A549 treated with AZD9567 at 1 μM for 4 hours (cell line): Measurements from ENCODE around the gene FBXL22. TPM values are rescaled to one million over a fixed set of nuclear protein-coding genes. Genes with fewer than 3 reads are reported as not detected.

ENCODE experiments used
- total RNA-seq: library from RNA; stranded (reverse); fragments of 200-300 nt; extraction: Qiagen RNA extraction; gene quantifications from 5 replicates; pipeline ENCODE4 v1.2.3, GENCODE V29; 2022; ENCODE audit not compliant: insufficient read depth

Gene FBXL22, protein sequence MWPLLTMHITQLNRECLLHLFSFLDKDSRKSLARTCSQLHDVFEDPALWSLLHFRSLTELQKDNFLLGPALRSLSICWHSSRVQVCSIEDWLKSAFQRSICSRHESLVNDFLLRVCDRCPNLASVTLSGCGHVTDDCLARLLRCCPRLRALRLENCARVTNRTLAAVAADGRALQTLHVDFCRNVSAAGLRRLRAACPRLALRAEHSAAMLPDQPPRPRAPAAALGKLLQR
- total RNA-seq: 0.16 to 0.34 TPM (median 0.22 TPM) in 4 of 5 replicates, not detected in the other

DNA sequence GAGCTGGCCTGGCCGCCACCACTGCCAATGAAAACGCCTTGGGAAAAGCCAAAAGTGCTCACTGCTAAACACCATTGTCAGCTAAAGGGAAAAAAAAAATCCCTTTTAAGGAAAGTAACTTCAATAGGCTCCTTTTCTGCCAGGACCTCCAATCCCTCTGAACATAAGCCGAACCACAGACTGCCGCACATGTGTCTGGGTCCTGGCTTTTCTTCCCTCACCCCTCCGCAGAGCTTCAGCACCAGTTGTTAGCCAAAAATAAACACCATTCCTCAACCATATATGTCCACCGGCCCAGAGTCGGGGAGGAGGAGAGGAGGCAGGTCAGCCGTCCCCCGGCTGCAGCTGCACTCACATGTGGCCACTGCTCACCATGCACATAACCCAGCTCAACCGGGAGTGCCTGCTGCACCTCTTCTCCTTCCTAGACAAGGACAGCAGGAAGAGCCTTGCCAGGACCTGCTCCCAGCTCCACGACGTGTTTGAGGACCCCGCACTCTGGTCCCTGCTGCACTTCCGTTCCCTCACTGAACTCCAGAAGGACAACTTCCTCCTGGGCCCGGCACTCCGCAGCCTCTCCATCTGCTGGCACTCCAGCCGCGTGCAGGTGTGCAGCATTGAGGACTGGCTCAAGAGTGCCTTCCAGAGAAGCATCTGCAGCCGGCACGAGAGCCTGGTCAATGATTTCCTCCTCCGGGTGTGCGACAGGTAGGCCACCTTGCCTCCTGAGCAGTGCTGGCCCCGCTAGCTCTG lies at the start of gene FBXL22:
Gene FBXL22, plus strand, starts transcription at position 350 of the 753 bp plus-strand sequence. Its CDS starts 6 bp downstream, at position 356.

Other genes starting within 250 kb of the FBXL22 start
- gene CA12, start 215.5 kb upstream of the FBXL22 start, total RNA-seq: 150 to 171 TPM (median 161 TPM) in 5 replicates
- gene USP3, start 92.8 kb upstream of the FBXL22 start, total RNA-seq: 37.0 to 41.7 TPM (median 40.3 TPM) in 5 replicates
- 22.8 to 32.3 TPM (median 26.6 TPM) in 5 replicates for gene HERC1, start 236.6 kb downstream of the FBXL22 start, total RNA-seq